ENCODE results near the gene CCDC149. TPM values are rescaled to one million over a fixed set of nuclear protein-coding genes. Genes with fewer than 3 reads are reported as not detected.

The CCDC149 gene
- total and polyA plus RNA-seq, 2 donors (not counting 1 experiment from before 2014, with no cell fraction given) = not detected

DNA sequence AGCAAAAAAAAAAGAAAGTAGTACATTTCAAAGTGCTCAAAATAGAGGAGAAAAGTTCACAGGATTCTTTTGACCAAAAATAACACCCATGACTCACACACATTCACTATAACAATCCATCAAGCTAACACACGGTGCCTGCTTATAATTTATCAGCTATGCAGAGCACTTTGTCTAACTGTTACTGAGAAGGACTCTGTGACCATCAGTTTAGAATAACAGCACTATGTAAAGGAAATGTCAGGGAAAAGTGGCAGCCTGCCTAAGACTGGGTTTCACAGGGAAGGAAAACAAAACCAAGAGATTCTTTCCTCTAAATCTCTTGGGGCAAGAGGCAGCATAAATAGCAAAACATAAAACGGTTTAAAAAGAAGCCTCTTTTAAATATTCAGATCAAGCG is 54.8 kb downstream of the CCDC149 start:
- Histone ChIP-seq H3K36me3 (replicated peaks in 1 of 2; ENCODE audit: control extremely low read depth in 1 of 2, control insufficient read depth in 1 of 2, extremely low read depth in 1 of 2, insufficient read depth in 2 of 2, low read length in 1 of 2) (no peaks in the 10 kb centered on the region), H3K9ac (ENCODE audit: low read length) (no peak overlapping the region), H2AFZ (ENCODE audit: insufficient read depth, low read depth, low read length, poor library complexity, severe bottlenecking) (no peak overlapping the region), H3K27me3 (replicated peaks in 1 of 4; ENCODE audit: control extremely low read depth in 1 of 4, control insufficient read depth in 3 of 4, insufficient read depth in 4 of 4, low read length in 3 of 4) (no peaks in the 10 kb centered on the region), H3K4me1 (ENCODE audit: control insufficient read depth in 2 of 2, insufficient read depth in 2 of 2, low read length in 2 of 2) (no peaks in the 10 kb centered on the region), H3K79me2 (ENCODE audit: control insufficient read depth, insufficient read depth, low read length) (no peaks in the 10 kb centered on the region), H3K9me3 (ENCODE audit: control extremely low read depth in 1 of 3, control insufficient read depth in 2 of 3, insufficient read depth in 1 of 3, low read length in 2 of 3) (peaks cover 0 to 3% (median 0%) of the 10 kb centered on the region in 3 donors), H4K20me1 (ENCODE audit: control insufficient read depth, insufficient read depth, low read length, poor library complexity, severe bottlenecking) (no peaks in the 10 kb centered on the region), H3K4me3 (ENCODE audit: control extremely low read depth in 1 of 5, extremely low read depth in 1 of 5, insufficient read depth in 1 of 5, low read depth in 2 of 5, low read length in 4 of 5) (no peak overlapping the region), H3K4me2 (replicated peaks; ENCODE audit: low read depth, low read length, poor library complexity, severe bottlenecking) (no peak overlapping the region), H3K27ac (ENCODE audit: low read length in 2 of 2) (no peak overlapping the region)
- Mint-ChIP-seq H3K4me1 (no peaks in the 10 kb centered on the region), H3K27ac (no peak overlapping the region), H3K9me3 (ENCODE audit: insufficient read depth) (peaks cover 3% of the 10 kb centered on the region), H3K27me3 (peaks cover 5% of the 10 kb centered on the region), H3K4me3 (no peak overlapping the region)
- CTCF ChIA-PET = no interaction called here
- POLR2A ChIA-PET = no interaction called here
- intact Hi-C loops (cut with micrococcal nuclease) = no loop called here
- TF ChIP-seq, protein P1, sequence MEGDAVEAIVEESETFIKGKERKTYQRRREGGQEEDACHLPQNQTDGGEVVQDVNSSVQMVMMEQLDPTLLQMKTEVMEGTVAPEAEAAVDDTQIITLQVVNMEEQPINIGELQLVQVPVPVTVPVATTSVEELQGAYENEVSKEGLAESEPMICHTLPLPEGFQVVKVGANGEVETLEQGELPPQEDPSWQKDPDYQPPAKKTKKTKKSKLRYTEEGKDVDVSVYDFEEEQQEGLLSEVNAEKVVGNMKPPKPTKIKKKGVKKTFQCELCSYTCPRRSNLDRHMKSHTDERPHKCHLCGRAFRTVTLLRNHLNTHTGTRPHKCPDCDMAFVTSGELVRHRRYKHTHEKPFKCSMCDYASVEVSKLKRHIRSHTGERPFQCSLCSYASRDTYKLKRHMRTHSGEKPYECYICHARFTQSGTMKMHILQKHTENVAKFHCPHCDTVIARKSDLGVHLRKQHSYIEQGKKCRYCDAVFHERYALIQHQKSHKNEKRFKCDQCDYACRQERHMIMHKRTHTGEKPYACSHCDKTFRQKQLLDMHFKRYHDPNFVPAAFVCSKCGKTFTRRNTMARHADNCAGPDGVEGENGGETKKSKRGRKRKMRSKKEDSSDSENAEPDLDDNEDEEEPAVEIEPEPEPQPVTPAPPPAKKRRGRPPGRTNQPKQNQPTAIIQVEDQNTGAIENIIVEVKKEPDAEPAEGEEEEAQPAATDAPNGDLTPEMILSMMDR (IDR thresholded peaks at IDR 0.05) = no peak
- TF ChIP-seq EZH2 (IDR thresholded peaks at IDR 0.05; ENCODE audit: borderline replicate concordance, insufficient read depth, low read depth, low read length, poor library complexity, severe bottlenecking) = no peak
- ATAC-seq (ENCODE audit: low read depth) (no peak), DNase-seq (no peak)
- WGBS (ENCODE audit: insufficient coverage) = no CpG with 5 or more reads among the region's 3 CpGs

DNA sequence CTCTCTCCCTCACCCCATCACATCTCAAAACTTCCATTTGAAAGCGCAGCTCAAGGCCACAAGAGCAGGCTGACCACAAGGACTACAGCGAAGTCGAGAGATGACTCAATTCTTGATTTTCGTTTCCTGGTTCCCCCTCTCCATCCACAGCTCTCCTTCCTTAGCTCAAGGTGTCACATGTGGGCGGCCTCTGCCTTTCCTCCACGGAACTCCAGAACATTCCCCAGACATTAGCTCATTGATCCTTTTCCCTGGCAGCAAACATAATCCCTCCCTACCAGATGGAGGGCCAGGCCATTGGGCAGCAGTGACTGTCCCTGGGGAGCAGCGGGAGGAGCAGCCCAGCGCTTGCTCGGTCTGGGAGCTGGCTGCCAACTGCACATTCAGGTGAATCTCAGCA is 56.3 kb downstream of the CCDC149 start:
- intact Hi-C loops (cut with micrococcal nuclease) = no loop called here
- H2AFZ ChIP-seq (ENCODE audit: insufficient read depth, low read depth, low read length, poor library complexity, severe bottlenecking) = no peak overlapping the region
- no peak overlapping the region for H3K27ac ChIP-seq (ENCODE audit: low read length in 2 of 2)
- no peaks in the 10 kb centered on the region for H3K36me3 ChIP-seq (replicated peaks in 1 of 2; ENCODE audit: control extremely low read depth in 1 of 2, control insufficient read depth in 1 of 2, extremely low read depth in 1 of 2, insufficient read depth in 2 of 2, low read length in 1 of 2)
- peaks cover 3% of the 10 kb centered on the region for H3K9me3 Mint-ChIP-seq (ENCODE audit: insufficient read depth)
- no peak overlapping the region for H3K4me3 ChIP-seq (ENCODE audit: control extremely low read depth in 1 of 5, extremely low read depth in 1 of 5, insufficient read depth in 1 of 5, low read depth in 2 of 5, low read length in 4 of 5)
- ChIA-PET CTCF (no interaction called here), POLR2A (no interaction called here)
- no peaks in the 10 kb centered on the region for H4K20me1 ChIP-seq (ENCODE audit: control insufficient read depth, insufficient read depth, low read length, poor library complexity, severe bottlenecking)
- no peak for TF ChIP-seq EZH2 (IDR thresholded peaks at IDR 0.05; ENCODE audit: borderline replicate concordance, insufficient read depth, low read depth, low read length, poor library complexity, severe bottlenecking)
- TF ChIP-seq, protein P1 (IDR thresholded peaks at IDR 0.05) = no peak
- peaks cover 5% of the 10 kb centered on the region for H3K27me3 Mint-ChIP-seq
- no peaks in the 10 kb centered on the region for H3K4me1 ChIP-seq (ENCODE audit: control insufficient read depth in 2 of 2, insufficient read depth in 2 of 2, low read length in 2 of 2)
- WGBS (ENCODE audit: insufficient coverage) = 76% methylated on average over 9 of the region's 9 CpGs
- H3K4me3 Mint-ChIP-seq = no peak overlapping the region
- no peak for ATAC-seq (ENCODE audit: low read depth)
- H3K27me3 ChIP-seq (replicated peaks in 1 of 4; ENCODE audit: control extremely low read depth in 1 of 4, control insufficient read depth in 3 of 4, insufficient read depth in 4 of 4, low read length in 3 of 4) = no peaks in the 10 kb centered on the region
- no peak overlapping the region for H3K9ac ChIP-seq (ENCODE audit: low read length)
- H3K27ac Mint-ChIP-seq = no peak overlapping the region
- H3K9me3 ChIP-seq (ENCODE audit: control extremely low read depth in 1 of 3, control insufficient read depth in 2 of 3, insufficient read depth in 1 of 3, low read length in 2 of 3) = no peaks in the 10 kb centered on the region
- H3K4me1 Mint-ChIP-seq = no peaks in the 10 kb centered on the region
- no peaks in the 10 kb centered on the region for H3K79me2 ChIP-seq (ENCODE audit: control insufficient read depth, insufficient read depth, low read length)
- no peak overlapping the region for H3K4me2 ChIP-seq (replicated peaks; ENCODE audit: low read depth, low read length, poor library complexity, severe bottlenecking)
- DNase-seq = no peak
